ENCODE data around the gene KIFBP. TPM values are rescaled to one million over a fixed set of nuclear protein-coding genes. Genes with fewer than 3 reads are reported as not detected.
"Not testable (repeated sequence)": the region's sequence is repeated elsewhere in the genome, so short reads cannot be mapped to it uniquely, and the experiment has no call there.

Gene KIFBP
- total RNA-seq (2014; rRNA removed; shearing (Covaris generic)), result 56.5 and 58.3 TPM in 2 replicates
- polyA plus RNA-seq (2016; fragmentation: Nextera tagmentation; extraction: Ambion mirVana), result 53.9 and 54.0 TPM in 2 replicates

GRCh38 chr10:68988530-68989316 lies at the start of gene KIFBP:
KIFBP (plus strand) TSS chr10:68988803; CDS start chr10:68988833, 30 bp downstream.
- peaks cover 67% of the 10 kb centered on the region for H3K79me2 ChIP-seq (ENCODE audit: insufficient read depth)
- in situ Hi-C loops (cut with MboI), result loop anchor here (25.0 kb wide), 1 partner anchor 424 kb away; the partner anchor contains the start of gene TACR2

GRCh38 chr10:68938884-68939283 lies 49.7 kb upstream of the KIFBP start:
- Histone ChIP-seq H3K36me3 (ENCODE audit: low read depth) (peaks cover 35% of the 10 kb centered on the region), H3K27ac (no peak overlapping the region)
- TF ChIP-seq EZH2 (IDR thresholded peaks at IDR 0.05; ENCODE audit: insufficient read depth, poor library complexity, severe bottlenecking) (no peak), EZH2phosphoT487 (IDR thresholded peaks at IDR 0.05; ENCODE audit: insufficient read depth, low read depth) (no peak)

More at GRCh38 chr10:68988530-68989316, at the start of gene KIFBP:
- no peaks in the 10 kb centered on the region for H3K9me3 ChIP-seq (ENCODE audit: low read depth)
- 1 to 2% methylated on average over 54 to 57 of the region's 62 CpGs for WGBS, 2 experiments (ENCODE audit: low coverage in 1 of 2, low lambda C conversion rate in 2 of 2, missing lambda C conversion rate in 2 of 2)
- no peaks in the 10 kb centered on the region for H4K20me1 ChIP-seq (ENCODE audit: insufficient read depth)
- H3K9ac ChIP-seq, result peak within 1 kb of the TSS; percentile 93
- TF ChIP-seq EZH2 (IDR thresholded peaks at IDR 0.05; ENCODE audit: insufficient read depth, poor library complexity, severe bottlenecking) (no peak), EZH2phosphoT487 (IDR thresholded peaks at IDR 0.05; ENCODE audit: insufficient read depth, low read depth) (no peak)
- peaks cover 20% of the 10 kb centered on the region for H3K36me3 ChIP-seq (ENCODE audit: low read depth)
- DNase-seq, result peak; percentile 99
- no peaks in the 10 kb centered on the region for H3K27me3 ChIP-seq (replicated peaks; ENCODE audit: insufficient read depth)
- peak within 1 kb of the TSS; percentile 73 for H3K27ac ChIP-seq
- H3K9me2 ChIP-seq (ENCODE audit: insufficient read depth), result no peaks in the 10 kb centered on the region
- peaks cover 35% of the 10 kb centered on the region for H3K4me1 ChIP-seq (ENCODE audit: insufficient read depth)
- peak within 1 kb of the TSS; percentile 79 for H2AFZ ChIP-seq
- peaks cover 63% of the 10 kb centered on the region for H3F3A ChIP-seq (ENCODE audit: insufficient read depth)
- H3K4me3 ChIP-seq, result peak within 1 kb of the TSS; percentile 96
- peak within 1 kb of the TSS; percentile 87 for H3K4me2 ChIP-seq (ENCODE audit: unreplicated experiment)

GRCh38 chr10:68940917-68941316 lies 47.7 kb upstream of the KIFBP start:
- DNase-seq; H3K9me2 ChIP-seq (ENCODE audit: insufficient read depth); in situ Hi-C loops (cut with MboI); H4K20me1 ChIP-seq (ENCODE audit: insufficient read depth); H3K9ac ChIP-seq; H3F3A ChIP-seq (ENCODE audit: insufficient read depth); H3K27ac ChIP-seq; H3K4me3 ChIP-seq; H3K4me2 ChIP-seq (ENCODE audit: unreplicated experiment); H3K4me1 ChIP-seq (ENCODE audit: insufficient read depth); H2AFZ ChIP-seq; H3K9me3 ChIP-seq (ENCODE audit: low read depth); H3K27me3 ChIP-seq (replicated peaks; ENCODE audit: insufficient read depth): not testable (repeated sequence)
- peaks cover 24% of the 10 kb centered on the region for H3K79me2 ChIP-seq (ENCODE audit: insufficient read depth)
- H3K36me3 ChIP-seq (ENCODE audit: low read depth), result peaks cover 33% of the 10 kb centered on the region

More at GRCh38 chr10:68938884-68939283, 49.7 kb upstream of the KIFBP start:
- no peak for DNase-seq
- WGBS, 2 experiments (ENCODE audit: low coverage in 1 of 2, low lambda C conversion rate in 2 of 2, missing lambda C conversion rate in 2 of 2), result 97 to 98% methylated on average over 2 of the region's 2 CpGs
- Histone ChIP-seq H3K4me3 (no peak overlapping the region), H3K4me1 (ENCODE audit: insufficient read depth) (0 out of 2 replicates have a peak, but pooled peaks cover 8% of the 10 kb centered on the region), H3K9ac (no peak overlapping the region), H3K4me2 (ENCODE audit: unreplicated experiment) (no peak overlapping the region), H4K20me1 (ENCODE audit: insufficient read depth) (no peaks in the 10 kb centered on the region), H3K79me2 (ENCODE audit: insufficient read depth) (peaks cover 34% of the 10 kb centered on the region), H3F3A (ENCODE audit: insufficient read depth) (peaks cover 6% of the 10 kb centered on the region), H3K27me3 (replicated peaks; ENCODE audit: insufficient read depth) (no peaks in the 10 kb centered on the region), H3K9me3 (ENCODE audit: low read depth) (no peaks in the 10 kb centered on the region), H3K9me2 (ENCODE audit: insufficient read depth) (no peaks in the 10 kb centered on the region), H2AFZ (no peak overlapping the region)
- in situ Hi-C loops (cut with MboI), result no loop called here

- no peak for DNase-seq
- H3K4me3 ChIP-seq, result no peak overlapping the region
- WGBS, 2 experiments (ENCODE audit: low coverage in 1 of 2, low lambda C conversion rate in 2 of 2, missing lambda C conversion rate in 2 of 2), result 94 to 98% methylated on average over 3 of the region's 3 CpGs
- H3K27ac ChIP-seq, result no peak overlapping the region
- peaks cover 33% of the 10 kb centered on the region for H3K36me3 ChIP-seq (ENCODE audit: low read depth)
- H3K9ac ChIP-seq, result no peak overlapping the region
- no peaks in the 10 kb centered on the region for H3K79me2 ChIP-seq (ENCODE audit: insufficient read depth)
- H3K4me2 ChIP-seq (ENCODE audit: unreplicated experiment), result no peak overlapping the region
- H2AFZ ChIP-seq, result no peak overlapping the region
- no peaks in the 10 kb centered on the region for H3K9me2 ChIP-seq (ENCODE audit: insufficient read depth)
- in situ Hi-C loops (cut with MboI), result no loop called here
- H3K27me3 ChIP-seq (replicated peaks; ENCODE audit: insufficient read depth), result no peaks in the 10 kb centered on the region
- H3K9me3 ChIP-seq (ENCODE audit: low read depth), result no peaks in the 10 kb centered on the region
- no peaks in the 10 kb centered on the region for H3K4me1 ChIP-seq (ENCODE audit: insufficient read depth)
- H3F3A ChIP-seq (ENCODE audit: insufficient read depth), result peaks cover 19% of the 10 kb centered on the region
- TF ChIP-seq EZH2phosphoT487 (IDR thresholded peaks at IDR 0.05; ENCODE audit: insufficient read depth, low read depth) (no peak), EZH2 (IDR thresholded peaks at IDR 0.05; ENCODE audit: insufficient read depth, poor library complexity, severe bottlenecking) (no peak)
- H4K20me1 ChIP-seq (ENCODE audit: insufficient read depth), result no peaks in the 10 kb centered on the region
Measured at GRCh38 chr10:68950598-68950997, 38.0 kb upstream of the KIFBP start.

All from GM23248 (cell line).